H9 (cell line): ENCODE data around the gene TTC7B. TPM values are rescaled to one million over a fixed set of nuclear protein-coding genes. Genes with fewer than 3 reads are reported as not detected.

ENCODE experiments used
- DNase-seq: peaks from one replicate; pipeline ENCODE4 v3.0.0-alpha.2; 2017
- H2AFZ ChIP-seq: one replicate; pipeline ENCODE4 v1.6.1; 2013; ENCODE audit warnings: mild to moderate bottlenecking, low read length, control low read depth, moderate library complexity
- H2AK5ac ChIP-seq: 2 replicates; pipeline ENCODE4 v1.6.1; 2013; ENCODE audit warnings: low read length, control low read depth, mixed read lengths; ENCODE audit not compliant: insufficient read length
- H2BK120ac ChIP-seq: one replicate; pipeline ENCODE4 v1.6.1; 2013; ENCODE audit warnings: low read depth, mild to moderate bottlenecking, low read length, control low read depth, inconsistent platforms; ENCODE audit not compliant: poor library complexity, severe bottlenecking
- H2BK12ac ChIP-seq: 2 replicates; pipeline ENCODE4 v1.6.1; 2013; ENCODE audit warnings: low read length, control low read depth, mixed read lengths, low read depth; ENCODE audit not compliant: insufficient read length
- H2BK15ac ChIP-seq: 2 replicates; pipeline ENCODE4 v1.6.1; 2013; ENCODE audit warnings: low read depth, low read length, control low read depth
- H2BK20ac ChIP-seq: one replicate; pipeline ENCODE4 v1.6.1; 2013; ENCODE audit warnings: low read depth, mild to moderate bottlenecking, low read length, control low read depth, inconsistent platforms; ENCODE audit not compliant: poor library complexity, severe bottlenecking
- H2BK5ac ChIP-seq: 2 replicates; pipeline ENCODE4 v1.6.1; 2013; ENCODE audit warnings: low read length, control low read depth, mixed read lengths; ENCODE audit not compliant: insufficient read length
- H3K14ac ChIP-seq: 2 replicates; pipeline ENCODE4 v1.6.1; 2013; ENCODE audit warnings: low read length, control low read depth; ENCODE audit not compliant: insufficient read depth
- H3K18ac ChIP-seq: 2 replicates; pipeline ENCODE4 v1.6.1; 2013; ENCODE audit warnings: low read depth, mild to moderate bottlenecking, mixed read lengths, low read length, control low read depth; ENCODE audit not compliant: insufficient read length
- H3K23ac ChIP-seq: 2 replicates; pipeline ENCODE4 v1.6.1; 2013; ENCODE audit warnings: low read length, control low read depth, mixed read lengths, low read depth; ENCODE audit not compliant: insufficient read length
- H3K23me2 ChIP-seq: 2 replicates; pipeline ENCODE4 v1.6.1; 2013; ENCODE audit warnings: low read depth, mild to moderate bottlenecking, mixed read lengths, low read length, control low read depth; ENCODE audit not compliant: insufficient read length, poor library complexity, severe bottlenecking
- H3K27ac ChIP-seq: 2 replicates; pipeline ENCODE4 v1.5.1; 2013; ENCODE audit warnings: low read length, control low read depth, mixed read lengths, low read depth; ENCODE audit not compliant: insufficient read length
- H3K27me3 ChIP-seq: 2 replicates; pipeline ENCODE4 v1.6.1; 2013; ENCODE audit warnings: low read length, control low read depth, inconsistent platforms; ENCODE audit not compliant: insufficient read depth
- H3K4ac ChIP-seq: 2 replicates; pipeline ENCODE4 v1.6.1; 2013; ENCODE audit warnings: low read depth, mild to moderate bottlenecking, control low read depth, inconsistent platforms, low read length, moderate library complexity
- H3K4me1 ChIP-seq: 2 replicates; pipeline ENCODE4 v1.6.1; 2013; ENCODE audit warnings: low read length, control low read depth, inconsistent platforms; ENCODE audit not compliant: insufficient read depth
- H3K4me2 ChIP-seq: 2 replicates; pipeline ENCODE4 v1.6.1; 2013; ENCODE audit warnings: low read length, control low read depth, mixed read lengths; ENCODE audit not compliant: insufficient read length, insufficient read depth
- H3K56ac ChIP-seq: 2 replicates; pipeline ENCODE4 v1.6.1; 2013; ENCODE audit warnings: low read depth, mild to moderate bottlenecking, mixed read lengths, low read length, control low read depth; ENCODE audit not compliant: insufficient read length
- H3K79me1 ChIP-seq: 2 replicates; pipeline ENCODE4 v1.6.1; 2013; ENCODE audit warnings: low read depth, mild to moderate bottlenecking, moderate library complexity, low read length, control low read depth, inconsistent platforms; ENCODE audit not compliant: insufficient read depth, poor library complexity, severe bottlenecking
- H3K79me2 ChIP-seq: 2 replicates; pipeline ENCODE4 v1.6.1; 2013; ENCODE audit warnings: low read length, control low read depth, inconsistent platforms; ENCODE audit not compliant: insufficient read depth
- H3K9ac ChIP-seq: 2 replicates; pipeline ENCODE4 v1.6.1; 2013; ENCODE audit warnings: low read length, control low read depth, mixed read lengths; ENCODE audit not compliant: insufficient read length; ENCODE audit errors: extremely low read depth
- H3K9me3 ChIP-seq: one replicate; pipeline ENCODE4 v1.6.1; 2013; ENCODE audit warnings: low read depth, low read length, inconsistent platforms; ENCODE audit not compliant: control insufficient read depth
- H3T11ph ChIP-seq: one replicate; pipeline ENCODE4 v1.6.1; 2013; ENCODE audit warnings: mild to moderate bottlenecking, low read length, control low read depth, inconsistent platforms
- H4K20me1 ChIP-seq: one replicate; pipeline ENCODE4 v1.6.1; 2013; ENCODE audit not compliant: control insufficient read depth, insufficient read length, insufficient read depth
- H4K5ac ChIP-seq: 2 replicates; pipeline ENCODE4 v1.6.1; 2013; ENCODE audit warnings: low read depth, mild to moderate bottlenecking, mixed read lengths, low read length, control low read depth; ENCODE audit not compliant: insufficient read length
- H4K8ac ChIP-seq: replicated peaks from 2 replicates; pipeline ENCODE4 v1.6.1; 2013; ENCODE audit warnings: low read length, control low read depth, mixed read lengths, low read depth; ENCODE audit not compliant: insufficient read length
- H4K91ac ChIP-seq: 2 replicates; pipeline ENCODE4 v1.6.1; 2013; ENCODE audit warnings: low read depth, mild to moderate bottlenecking, moderate library complexity, mixed read lengths, low read length, control low read depth; ENCODE audit not compliant: insufficient read length
- H3K27ac Mint-ChIP-seq, 3 experiments: 2 replicates in 2 of 3; 3 replicates in 1 of 3; pipeline ENCODE4 v1.8.0; 2020 to 2021; ENCODE audit warnings: mixed read lengths in 3 of 3, mild to moderate bottlenecking in 1 of 3, moderate library complexity in 1 of 3
- H3K27me3 Mint-ChIP-seq: 2 replicates; pipeline ENCODE4 v1.8.0; 2021; ENCODE audit warnings: low read depth, mild to moderate bottlenecking, moderate library complexity, mixed read lengths
- H3K36me3 Mint-ChIP-seq, 3 experiments: 2 replicates in 2 of 3; 3 replicates in 1 of 3; pipeline ENCODE4 v1.8.0; 2020 to 2021; ENCODE audit warnings: low read depth in 3 of 3, mixed read lengths in 3 of 3; ENCODE audit not compliant: insufficient read depth in 1 of 3
- H3K4me1 Mint-ChIP-seq, 2 experiments: 2 replicates each; pipeline ENCODE4 v1.8.0; 2020; ENCODE audit warnings: mixed read lengths in 2 of 2
- H3K4me3 Mint-ChIP-seq, 2 experiments: 2 replicates in 1 of 2; 3 replicates in 1 of 2; pipeline ENCODE4 v1.8.0; 2020 to 2021; ENCODE audit warnings: mild to moderate bottlenecking in 2 of 2, mixed read lengths in 2 of 2, moderate library complexity in 1 of 2
- H3K9me3 Mint-ChIP-seq, 2 experiments: 2 replicates in 1 of 2; 3 replicates in 1 of 2; pipeline ENCODE4 v1.8.0; 2020; ENCODE audit warnings: mild to moderate bottlenecking in 2 of 2, mixed read lengths in 2 of 2, moderate library complexity in 1 of 2
- CTCF ChIP-seq: fragments of 200-600 bp; sonication (generic); conservative IDR thresholded peaks from 3 replicates; pipeline ENCODE4 v1.8.0; 2021; ENCODE audit warnings: antibody characterized with exemption, mild to moderate bottlenecking
- WGBS: extraction: QIAGEN DNeasy Blood & Tissue Kit; methylation state at CpG from one replicate; pipeline ENCODE4 v1.1.7; 2013; ENCODE audit warnings: missing lambda C conversion rate, low lambda C conversion rate, mixed read lengths; ENCODE audit not compliant: insufficient read length; ENCODE audit errors: extremely low coverage; 5-methylcytosine and 5-hydroxymethylcytosine counted together
- total RNA-seq: library from RNA; stranded (reverse); gene quantifications from 2 replicates; pipeline ENCODE4 v1.2.1, GENCODE V29; 2021

TTC7B gene
- total RNA-seq, 1 experiment from 2014 or later: 33.7 TPM

GRCh38 chr14:90536511-90537191 is 279.6 kb downstream of the TTC7B start:
- Mint-ChIP-seq H3K27ac (peak overlapping the region in 2 of 3 experiments; percentile 16 to 71; a peak in 4 of 7 replicates), H3K4me1 (peaks cover 16 to 24% of the 10 kb centered on the region in 2 experiments), H3K4me3 (no peak overlapping the region), H3K36me3 (peaks cover 0 to 1% (median 0%) of the 10 kb centered on the region in 3 experiments; a peak in 1 of 7 replicates), H3K27me3 (peaks cover 2% of the 10 kb centered on the region; the same call in 1 of the 2 replicates), H3K9me3 (no peaks in the 10 kb centered on the region)
- no peak overlapping the region for H2BK120ac ChIP-seq
- no peaks in the 10 kb centered on the region for H3K79me1 ChIP-seq
- no peak for DNase-seq
- H3K9me3 ChIP-seq: no peaks in the 10 kb centered on the region
- no peak overlapping the region for H3K27ac ChIP-seq
- no peak overlapping the region for H2BK12ac ChIP-seq
- no peak overlapping the region for H3K18ac ChIP-seq
- no peak overlapping the region for H4K91ac ChIP-seq
- no peak for TF ChIP-seq CTCF
- no peaks in the 10 kb centered on the region for H3K4me1 ChIP-seq
- no peak overlapping the region for H2AK5ac ChIP-seq
- H3K9ac ChIP-seq: no peak overlapping the region
- no peaks in the 10 kb centered on the region for H3K79me2 ChIP-seq
- no peak overlapping the region for H3K14ac ChIP-seq
- no peak overlapping the region for H2BK5ac ChIP-seq
- no peaks in the 10 kb centered on the region for H3K27me3 ChIP-seq
- no peak overlapping the region for H3K56ac ChIP-seq
- no CpG with 5 or more reads among the region's 23 CpGs for WGBS
- H3K23me2 ChIP-seq: no peaks in the 10 kb centered on the region
- H4K20me1 ChIP-seq: no peaks in the 10 kb centered on the region
- no peak overlapping the region for H3T11ph ChIP-seq
- no peak overlapping the region for H3K4me2 ChIP-seq
- H2BK20ac ChIP-seq: no peak overlapping the region
- H4K5ac ChIP-seq: no peak overlapping the region
- H2AFZ ChIP-seq: no peak overlapping the region
- H3K4ac ChIP-seq: no peak overlapping the region
- H2BK15ac ChIP-seq: no peak overlapping the region
- no peak overlapping the region for H4K8ac ChIP-seq
- H3K23ac ChIP-seq: no peak overlapping the region
